ENCODE data around the gene PLXNB1. TPM values are rescaled to one million over a fixed set of nuclear protein-coding genes. Genes with fewer than 3 reads are reported as not detected.

PLXNB1 gene
- total and polyA plus RNA-seq, 2 experiments from 2014 or later: 49.0 to 144 TPM

DNA sequence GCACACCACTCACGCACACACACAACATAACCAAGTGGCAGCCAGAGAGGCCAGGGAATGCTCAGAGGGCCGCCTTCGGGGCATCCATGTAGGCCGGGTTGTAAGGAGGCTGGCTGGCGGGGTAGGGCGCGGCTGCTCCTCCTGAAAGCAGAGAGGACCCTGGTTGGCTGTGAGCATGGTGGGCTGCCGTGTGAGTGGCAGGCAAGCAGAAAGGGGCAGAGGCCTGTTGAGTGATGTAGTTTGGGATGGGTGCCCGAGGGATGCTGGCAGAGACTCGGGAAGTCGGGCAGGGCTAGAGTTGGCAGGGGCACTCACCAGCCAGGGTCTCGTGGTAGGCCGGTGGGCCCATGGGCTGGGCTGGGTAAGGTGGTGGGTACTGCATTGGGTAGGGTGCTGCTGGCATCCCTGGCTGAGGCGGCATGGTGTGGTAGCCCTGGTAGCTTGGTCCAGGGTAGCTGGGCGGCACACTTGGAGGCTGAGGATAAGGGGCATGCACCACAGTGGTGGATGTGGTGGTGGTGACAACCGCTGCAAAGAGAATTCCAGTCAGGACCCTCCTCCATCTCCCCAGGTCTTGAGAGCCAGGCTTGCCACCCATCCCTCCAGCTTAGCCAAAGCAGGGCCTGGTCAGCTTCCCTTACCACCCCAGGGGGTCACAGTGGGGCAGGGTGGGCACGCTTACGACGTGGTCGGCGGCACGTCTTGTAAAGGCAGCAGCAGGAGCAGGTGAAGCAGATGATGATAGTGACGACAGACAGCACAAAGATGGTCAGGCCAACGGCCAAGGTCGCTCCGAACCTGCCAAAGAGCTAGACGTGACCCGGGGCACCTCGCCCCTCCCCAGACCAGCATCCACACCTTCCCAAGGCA is 39.4 kb upstream of the PLXNB1 start (continued):
- TF ChIP-seq POLR2AphosphoS5 (IDR thresholded peaks at IDR 0.05; ENCODE audit: low read depth) (no peak), EZH2 (IDR thresholded peaks at IDR 0.05; ENCODE audit: low read depth, unreplicated experiment) (no peak), ZNF114 (CRISPR knock-in tag; IDR thresholded peaks at IDR 0.05) (no peak)
- TF ChIP-seq, protein P1, sequence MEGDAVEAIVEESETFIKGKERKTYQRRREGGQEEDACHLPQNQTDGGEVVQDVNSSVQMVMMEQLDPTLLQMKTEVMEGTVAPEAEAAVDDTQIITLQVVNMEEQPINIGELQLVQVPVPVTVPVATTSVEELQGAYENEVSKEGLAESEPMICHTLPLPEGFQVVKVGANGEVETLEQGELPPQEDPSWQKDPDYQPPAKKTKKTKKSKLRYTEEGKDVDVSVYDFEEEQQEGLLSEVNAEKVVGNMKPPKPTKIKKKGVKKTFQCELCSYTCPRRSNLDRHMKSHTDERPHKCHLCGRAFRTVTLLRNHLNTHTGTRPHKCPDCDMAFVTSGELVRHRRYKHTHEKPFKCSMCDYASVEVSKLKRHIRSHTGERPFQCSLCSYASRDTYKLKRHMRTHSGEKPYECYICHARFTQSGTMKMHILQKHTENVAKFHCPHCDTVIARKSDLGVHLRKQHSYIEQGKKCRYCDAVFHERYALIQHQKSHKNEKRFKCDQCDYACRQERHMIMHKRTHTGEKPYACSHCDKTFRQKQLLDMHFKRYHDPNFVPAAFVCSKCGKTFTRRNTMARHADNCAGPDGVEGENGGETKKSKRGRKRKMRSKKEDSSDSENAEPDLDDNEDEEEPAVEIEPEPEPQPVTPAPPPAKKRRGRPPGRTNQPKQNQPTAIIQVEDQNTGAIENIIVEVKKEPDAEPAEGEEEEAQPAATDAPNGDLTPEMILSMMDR (conservative IDR thresholded peaks at IDR 0.05; ENCODE audit: low read depth in 2 of 2): no peak
- TF ChIP-seq, protein P2, sequence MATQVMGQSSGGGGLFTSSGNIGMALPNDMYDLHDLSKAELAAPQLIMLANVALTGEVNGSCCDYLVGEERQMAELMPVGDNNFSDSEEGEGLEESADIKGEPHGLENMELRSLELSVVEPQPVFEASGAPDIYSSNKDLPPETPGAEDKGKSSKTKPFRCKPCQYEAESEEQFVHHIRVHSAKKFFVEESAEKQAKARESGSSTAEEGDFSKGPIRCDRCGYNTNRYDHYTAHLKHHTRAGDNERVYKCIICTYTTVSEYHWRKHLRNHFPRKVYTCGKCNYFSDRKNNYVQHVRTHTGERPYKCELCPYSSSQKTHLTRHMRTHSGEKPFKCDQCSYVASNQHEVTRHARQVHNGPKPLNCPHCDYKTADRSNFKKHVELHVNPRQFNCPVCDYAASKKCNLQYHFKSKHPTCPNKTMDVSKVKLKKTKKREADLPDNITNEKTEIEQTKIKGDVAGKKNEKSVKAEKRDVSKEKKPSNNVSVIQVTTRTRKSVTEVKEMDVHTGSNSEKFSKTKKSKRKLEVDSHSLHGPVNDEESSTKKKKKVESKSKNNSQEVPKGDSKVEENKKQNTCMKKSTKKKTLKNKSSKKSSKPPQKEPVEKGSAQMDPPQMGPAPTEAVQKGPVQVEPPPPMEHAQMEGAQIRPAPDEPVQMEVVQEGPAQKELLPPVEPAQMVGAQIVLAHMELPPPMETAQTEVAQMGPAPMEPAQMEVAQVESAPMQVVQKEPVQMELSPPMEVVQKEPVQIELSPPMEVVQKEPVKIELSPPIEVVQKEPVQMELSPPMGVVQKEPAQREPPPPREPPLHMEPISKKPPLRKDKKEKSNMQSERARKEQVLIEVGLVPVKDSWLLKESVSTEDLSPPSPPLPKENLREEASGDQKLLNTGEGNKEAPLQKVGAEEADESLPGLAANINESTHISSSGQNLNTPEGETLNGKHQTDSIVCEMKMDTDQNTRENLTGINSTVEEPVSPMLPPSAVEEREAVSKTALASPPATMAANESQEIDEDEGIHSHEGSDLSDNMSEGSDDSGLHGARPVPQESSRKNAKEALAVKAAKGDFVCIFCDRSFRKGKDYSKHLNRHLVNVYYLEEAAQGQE (IDR thresholded peaks at IDR 0.05; ENCODE audit: unreplicated experiment): no peak

DNA sequence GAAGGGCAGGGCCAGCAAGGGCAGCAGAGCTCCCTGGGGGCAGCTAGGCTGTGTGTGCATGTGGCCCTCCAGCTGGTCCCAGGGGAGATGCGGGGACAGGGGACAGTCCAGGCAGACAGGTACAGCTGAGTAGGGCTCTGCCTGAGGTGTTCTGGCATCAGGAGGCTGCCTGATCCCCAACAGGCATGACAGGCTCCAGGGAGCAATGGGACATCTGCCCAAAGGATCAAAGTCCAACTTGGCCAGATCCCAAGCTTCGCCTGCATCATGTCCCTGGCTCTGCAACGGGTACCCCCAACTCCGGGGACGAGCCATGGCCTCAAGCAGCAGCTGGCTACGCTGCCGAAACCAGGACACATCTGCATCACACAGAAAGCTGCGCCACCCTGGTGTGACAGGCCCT is 38.4 kb upstream of the PLXNB1 start:
- Mint-ChIP-seq H3K4me1 (peaks cover 33% of the 10 kb centered on the region), H3K27me3 (ENCODE audit: insufficient read depth, low read depth, poor library complexity) (peaks cover 18% of the 10 kb centered on the region), H3K36me3 (ENCODE audit: low read depth) (peaks cover 38% of the 10 kb centered on the region), H3K4me3 (no peak overlapping the region), H3K9me3 (no peaks in the 10 kb centered on the region; the same call in 1 of the 3 replicates), H3K27ac (no peak overlapping the region; the same call in 1 of the 2 replicates)
- no peaks in the 10 kb centered on the region for H3K9me2 ChIP-seq (ENCODE audit: insufficient read depth)
- H3K4me2 ChIP-seq: no peak overlapping the region
- DNase-seq (ENCODE audit: low spot score) (no peak), ATAC-seq (no peak)
- H3K4me1 ChIP-seq (ENCODE audit: insufficient read depth): peaks cover 12% of the 10 kb centered on the region
- H4K20me1 ChIP-seq (replicated peaks; ENCODE audit: insufficient read depth): no peaks in the 10 kb centered on the region
- peaks cover 8% of the 10 kb centered on the region; the same call in 1 of the 2 replicates for H3F3A ChIP-seq (replicated peaks; ENCODE audit: low read depth)
- H3K27me3 ChIP-seq (ENCODE audit: insufficient read depth): no peaks in the 10 kb centered on the region
- peak overlapping the region; percentile 96; the same call in 1 of the 2 replicates for H3K27ac ChIP-seq (ENCODE audit: low read depth)
- H2AFZ ChIP-seq: no peak overlapping the region
- H3K36me3 ChIP-seq (ENCODE audit: insufficient read depth): peaks cover 9% of the 10 kb centered on the region; the same call in 1 of the 2 replicates
- H3K79me2 ChIP-seq (replicated peaks; ENCODE audit: insufficient read depth): peaks cover 24% of the 10 kb centered on the region
- no peak overlapping the region for H3K4me3 ChIP-seq
- no peak for TF ChIP-seq EZH2phosphoT487 (IDR thresholded peaks at IDR 0.05; ENCODE audit: unreplicated experiment)
- no peak for TF ChIP-seq ZNF331 (CRISPR knock-in tag; IDR thresholded peaks at IDR 0.05; ENCODE audit: low read depth)
- TF ChIP-seq, protein P1 (conservative IDR thresholded peaks at IDR 0.05; ENCODE audit: low read depth in 2 of 2): no peak
- TF ChIP-seq STAT1 (IDR thresholded peaks at IDR 0.05; ENCODE audit: unreplicated experiment): no peak
- TF ChIP-seq JUNB (IDR thresholded peaks at IDR 0.05; ENCODE audit: unreplicated experiment): no peak
- no peak for TF ChIP-seq ZNF114 (CRISPR knock-in tag; IDR thresholded peaks at IDR 0.05)
- TF ChIP-seq, protein P3, sequence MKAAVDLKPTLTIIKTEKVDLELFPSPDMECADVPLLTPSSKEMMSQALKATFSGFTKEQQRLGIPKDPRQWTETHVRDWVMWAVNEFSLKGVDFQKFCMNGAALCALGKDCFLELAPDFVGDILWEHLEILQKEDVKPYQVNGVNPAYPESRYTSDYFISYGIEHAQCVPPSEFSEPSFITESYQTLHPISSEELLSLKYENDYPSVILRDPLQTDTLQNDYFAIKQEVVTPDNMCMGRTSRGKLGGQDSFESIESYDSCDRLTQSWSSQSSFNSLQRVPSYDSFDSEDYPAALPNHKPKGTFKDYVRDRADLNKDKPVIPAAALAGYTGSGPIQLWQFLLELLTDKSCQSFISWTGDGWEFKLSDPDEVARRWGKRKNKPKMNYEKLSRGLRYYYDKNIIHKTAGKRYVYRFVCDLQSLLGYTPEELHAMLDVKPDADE (IDR thresholded peaks at IDR 0.05): no peak
- TF ChIP-seq NANOG (IDR thresholded peaks at IDR 0.05; ENCODE audit: borderline replicate concordance): no peak
- TF ChIP-seq, protein P2 (IDR thresholded peaks at IDR 0.05; ENCODE audit: unreplicated experiment): no peak

Data from GM23338 (cell line).